Measurements from ENCODE around the gene MBNL1.

MBNL1 gene

GRCh38 chr3:152272771-152273242, 4.1 kb downstream of the MBNL1 start:
- Histone ChIP-seq H3K36me3 (ENCODE audit: control insufficient read depth in 1 of 2, insufficient read depth in 2 of 2, low read length in 2 of 2) (no peaks in the 10 kb centered on the region), H3K9me3 (ENCODE audit: control insufficient read depth in 1 of 2, low read length in 2 of 2) (no peaks in the 10 kb centered on the region), H3K4me1 (ENCODE audit: control insufficient read depth in 1 of 2, insufficient read depth in 2 of 2, low read length in 2 of 2) (peaks cover 33 to 34% of the 10 kb centered on the region in 2 donors), H3K27ac (ENCODE audit: low read depth, low read length) (no peak overlapping the region), H3K27me3 (ENCODE audit: control insufficient read depth in 1 of 2, insufficient read depth in 2 of 2, low read length in 2 of 2) (no peaks in the 10 kb centered on the region), H3K4me3 (ENCODE audit: low read depth in 1 of 2, low read length in 2 of 2) (peak overlapping the region in 1 of 2 donors; percentile 23), H3K9ac (ENCODE audit: low read depth in 1 of 2, low read length in 2 of 2) (no peak overlapping the region)

GRCh38 chr3:152276681-152277080, 8.0 kb downstream of the MBNL1 start:
- Histone ChIP-seq H3K9ac (ENCODE audit: low read depth in 1 of 2, low read length in 2 of 2) (peak overlapping the region in 1 of 2 donors; percentile 2), H3K4me1 (ENCODE audit: control insufficient read depth in 1 of 2, insufficient read depth in 2 of 2, low read length in 2 of 2) (peaks cover 46 to 63% of the 10 kb centered on the region in 2 donors), H3K4me3 (ENCODE audit: low read depth in 1 of 2, low read length in 2 of 2) (no peak overlapping the region), H3K27me3 (ENCODE audit: control insufficient read depth in 1 of 2, insufficient read depth in 2 of 2, low read length in 2 of 2) (no peaks in the 10 kb centered on the region), H3K36me3 (ENCODE audit: control insufficient read depth in 1 of 2, insufficient read depth in 2 of 2, low read length in 2 of 2) (no peaks in the 10 kb centered on the region), H3K9me3 (ENCODE audit: control insufficient read depth in 1 of 2, low read length in 2 of 2) (no peaks in the 10 kb centered on the region), H3K27ac (ENCODE audit: low read depth, low read length) (no peak overlapping the region)

GRCh38 chr3:152277198-152277597, 8.5 kb downstream of the MBNL1 start:
- H3K4me1 ChIP-seq (ENCODE audit: control insufficient read depth in 1 of 2, insufficient read depth in 2 of 2, low read length in 2 of 2), result peaks cover 51 to 68% of the 10 kb centered on the region in 2 donors
- H3K4me3 ChIP-seq (ENCODE audit: low read depth in 1 of 2, low read length in 2 of 2), result no peak overlapping the region

GRCh38 chr3:152278756-152279427, 10.2 kb downstream of the MBNL1 start:
- Histone ChIP-seq H3K9me3 (ENCODE audit: control insufficient read depth in 1 of 2, low read length in 2 of 2) (no peaks in the 10 kb centered on the region), H3K27me3 (ENCODE audit: control insufficient read depth in 1 of 2, insufficient read depth in 2 of 2, low read length in 2 of 2) (no peaks in the 10 kb centered on the region), H3K9ac (ENCODE audit: low read depth in 1 of 2, low read length in 2 of 2) (no peak overlapping the region), H3K4me3 (ENCODE audit: low read depth in 1 of 2, low read length in 2 of 2) (no peak overlapping the region), H3K36me3 (ENCODE audit: control insufficient read depth in 1 of 2, insufficient read depth in 2 of 2, low read length in 2 of 2) (no peaks in the 10 kb centered on the region), H3K4me1 (ENCODE audit: control insufficient read depth in 1 of 2, insufficient read depth in 2 of 2, low read length in 2 of 2) (peaks cover 59 to 78% of the 10 kb centered on the region in 2 donors), H3K27ac (ENCODE audit: low read depth, low read length) (no peak overlapping the region)

More at GRCh38 chr3:152277198-152277597, 8.5 kb downstream of the MBNL1 start:
- no peak overlapping the region for H3K27ac ChIP-seq (ENCODE audit: low read depth, low read length)
- H3K9me3 ChIP-seq (ENCODE audit: control insufficient read depth in 1 of 2, low read length in 2 of 2), result no peaks in the 10 kb centered on the region
- no peaks in the 10 kb centered on the region for H3K27me3 ChIP-seq (ENCODE audit: control insufficient read depth in 1 of 2, insufficient read depth in 2 of 2, low read length in 2 of 2)
- H3K36me3 ChIP-seq (ENCODE audit: control insufficient read depth in 1 of 2, insufficient read depth in 2 of 2, low read length in 2 of 2), result no peaks in the 10 kb centered on the region
- H3K9ac ChIP-seq (ENCODE audit: low read depth in 1 of 2, low read length in 2 of 2), result no peak overlapping the region

- Histone ChIP-seq H3K4me3 (ENCODE audit: low read depth in 1 of 2, low read length in 2 of 2) (no peak overlapping the region), H3K9ac (ENCODE audit: low read depth in 1 of 2, low read length in 2 of 2) (no peak overlapping the region), H3K9me3 (ENCODE audit: control insufficient read depth in 1 of 2, low read length in 2 of 2) (no peaks in the 10 kb centered on the region), H3K36me3 (ENCODE audit: control insufficient read depth in 1 of 2, insufficient read depth in 2 of 2, low read length in 2 of 2) (no peaks in the 10 kb centered on the region), H3K4me1 (ENCODE audit: control insufficient read depth in 1 of 2, insufficient read depth in 2 of 2, low read length in 2 of 2) (peaks cover 56 to 81% of the 10 kb centered on the region in 2 donors), H3K27me3 (ENCODE audit: control insufficient read depth in 1 of 2, insufficient read depth in 2 of 2, low read length in 2 of 2) (no peaks in the 10 kb centered on the region), H3K27ac (ENCODE audit: low read depth, low read length) (no peak overlapping the region)
These were observed 10.8 kb downstream of the MBNL1 start for GRCh38 chr3:152279479-152279878.

- H3K4me1 ChIP-seq (ENCODE audit: control insufficient read depth in 1 of 2, insufficient read depth in 2 of 2, low read length in 2 of 2), result peaks cover 51 to 80% of the 10 kb centered on the region in 2 donors
- H3K36me3 ChIP-seq (ENCODE audit: control insufficient read depth in 1 of 2, insufficient read depth in 2 of 2, low read length in 2 of 2), result no peaks in the 10 kb centered on the region
- H3K27me3 ChIP-seq (ENCODE audit: control insufficient read depth in 1 of 2, insufficient read depth in 2 of 2, low read length in 2 of 2), result no peaks in the 10 kb centered on the region
- H3K9me3 ChIP-seq (ENCODE audit: control insufficient read depth in 1 of 2, low read length in 2 of 2), result no peaks in the 10 kb centered on the region
- no peak overlapping the region for H3K9ac ChIP-seq (ENCODE audit: low read depth in 1 of 2, low read length in 2 of 2)
- peak overlapping the region in 1 of 2 donors; percentile 17 for H3K4me3 ChIP-seq (ENCODE audit: low read depth in 1 of 2, low read length in 2 of 2)
- H3K27ac ChIP-seq (ENCODE audit: low read depth, low read length), result no peak overlapping the region
These were observed 11.8 kb downstream of the MBNL1 start for GRCh38 chr3:152280539-152280938.

GRCh38 chr3:152281133-152281713, 12.5 kb downstream of the MBNL1 start:
- Histone ChIP-seq H3K4me1 (ENCODE audit: control insufficient read depth in 1 of 2, insufficient read depth in 2 of 2, low read length in 2 of 2) (peaks cover 49 to 78% of the 10 kb centered on the region in 2 donors), H3K27me3 (ENCODE audit: control insufficient read depth in 1 of 2, insufficient read depth in 2 of 2, low read length in 2 of 2) (no peaks in the 10 kb centered on the region), H3K27ac (ENCODE audit: low read depth, low read length) (no peak overlapping the region), H3K36me3 (ENCODE audit: control insufficient read depth in 1 of 2, insufficient read depth in 2 of 2, low read length in 2 of 2) (no peaks in the 10 kb centered on the region), H3K9ac (ENCODE audit: low read depth in 1 of 2, low read length in 2 of 2) (no peak overlapping the region), H3K9me3 (ENCODE audit: control insufficient read depth in 1 of 2, low read length in 2 of 2) (no peaks in the 10 kb centered on the region), H3K4me3 (ENCODE audit: low read depth in 1 of 2, low read length in 2 of 2) (no peak overlapping the region)

- H3K4me1 ChIP-seq (ENCODE audit: control insufficient read depth in 1 of 2, insufficient read depth in 2 of 2, low read length in 2 of 2), result peaks cover 39 to 65% of the 10 kb centered on the region in 2 donors
- H3K27me3 ChIP-seq (ENCODE audit: control insufficient read depth in 1 of 2, insufficient read depth in 2 of 2, low read length in 2 of 2), result no peaks in the 10 kb centered on the region
- no peak overlapping the region for H3K27ac ChIP-seq (ENCODE audit: low read depth, low read length)
- H3K4me3 ChIP-seq (ENCODE audit: low read depth in 1 of 2, low read length in 2 of 2), result peak overlapping the region in 1 of 2 donors; percentile 16
- no peak overlapping the region for H3K9ac ChIP-seq (ENCODE audit: low read depth in 1 of 2, low read length in 2 of 2)
- no peaks in the 10 kb centered on the region for H3K36me3 ChIP-seq (ENCODE audit: control insufficient read depth in 1 of 2, insufficient read depth in 2 of 2, low read length in 2 of 2)
- H3K9me3 ChIP-seq (ENCODE audit: control insufficient read depth in 1 of 2, low read length in 2 of 2), result no peaks in the 10 kb centered on the region
These were observed 14.1 kb downstream of the MBNL1 start for GRCh38 chr3:152282813-152283212.

GRCh38 chr3:152283492-152284381, 15.0 kb downstream of the MBNL1 start:
- no peak overlapping the region for H3K27ac ChIP-seq (ENCODE audit: low read depth, low read length)
- no peaks in the 10 kb centered on the region for H3K36me3 ChIP-seq (ENCODE audit: control insufficient read depth in 1 of 2, insufficient read depth in 2 of 2, low read length in 2 of 2)
- no peaks in the 10 kb centered on the region for H3K27me3 ChIP-seq (ENCODE audit: control insufficient read depth in 1 of 2, insufficient read depth in 2 of 2, low read length in 2 of 2)
- peaks cover 39 to 57% of the 10 kb centered on the region in 2 donors for H3K4me1 ChIP-seq (ENCODE audit: control insufficient read depth in 1 of 2, insufficient read depth in 2 of 2, low read length in 2 of 2)
- no peak overlapping the region for H3K9ac ChIP-seq (ENCODE audit: low read depth in 1 of 2, low read length in 2 of 2)
- no peaks in the 10 kb centered on the region for H3K9me3 ChIP-seq (ENCODE audit: control insufficient read depth in 1 of 2, low read length in 2 of 2)
- H3K4me3 ChIP-seq (ENCODE audit: low read depth in 1 of 2, low read length in 2 of 2), result no peak overlapping the region

GRCh38 chr3:152284906-152285305, 16.2 kb downstream of the MBNL1 start:
- H3K9me3 ChIP-seq (ENCODE audit: control insufficient read depth in 1 of 2, low read length in 2 of 2), result no peaks in the 10 kb centered on the region
- H3K36me3 ChIP-seq (ENCODE audit: control insufficient read depth in 1 of 2, insufficient read depth in 2 of 2, low read length in 2 of 2), result no peaks in the 10 kb centered on the region
- H3K27me3 ChIP-seq (ENCODE audit: control insufficient read depth in 1 of 2, insufficient read depth in 2 of 2, low read length in 2 of 2), result no peaks in the 10 kb centered on the region
- H3K4me1 ChIP-seq (ENCODE audit: control insufficient read depth in 1 of 2, insufficient read depth in 2 of 2, low read length in 2 of 2), result peaks cover 38 to 45% of the 10 kb centered on the region in 2 donors
- no peak overlapping the region for H3K27ac ChIP-seq (ENCODE audit: low read depth, low read length)
- H3K4me3 ChIP-seq (ENCODE audit: low read depth in 1 of 2, low read length in 2 of 2), result no peak overlapping the region
- no peak overlapping the region for H3K9ac ChIP-seq (ENCODE audit: low read depth in 1 of 2, low read length in 2 of 2)
